Measurements from ENCODE around the gene STAG2.
A peak's percentile ranks its signal among the peaks of the same experiment; 100 is the strongest.

Gene STAG2

GRCh38 chrX:123962006-123962467 lies 531 bp downstream of the STAG2 start:
- FAIRE-seq, result no peak
- no peak for DNase-seq (ENCODE audit: insufficient read length, low spot score)
- no peak for TF ChIP-seq CTCF (IDR thresholded peaks at IDR 0.05; ENCODE audit: insufficient read depth, missing control alignments)

GRCh38 chrX:123962794-123963373 lies 1.4 kb downstream of the STAG2 start:
- no peak for TF ChIP-seq CTCF (IDR thresholded peaks at IDR 0.05; ENCODE audit: insufficient read depth, missing control alignments)
- DNase-seq (ENCODE audit: insufficient read length, low spot score) (no peak), FAIRE-seq (no peak)

GRCh38 chrX:123964156-123964834 lies 2.8 kb downstream of the STAG2 start:
- no peak for FAIRE-seq
- DNase-seq (ENCODE audit: insufficient read length, low spot score), result no peak
- TF ChIP-seq CTCF (IDR thresholded peaks at IDR 0.05; ENCODE audit: insufficient read depth, missing control alignments), result no peak

- FAIRE-seq (no peak), DNase-seq (ENCODE audit: insufficient read length, low spot score) (no peak)
- no peak for TF ChIP-seq CTCF (IDR thresholded peaks at IDR 0.05; ENCODE audit: insufficient read depth, missing control alignments)
These were observed 4.2 kb downstream of the STAG2 start for GRCh38 chrX:123965712-123966111.

GRCh38 chrX:123967497-123967896 lies 6.0 kb downstream of the STAG2 start:
- TF ChIP-seq CTCF (IDR thresholded peaks at IDR 0.05; ENCODE audit: insufficient read depth, missing control alignments), result no peak
- DNase-seq (ENCODE audit: insufficient read length, low spot score), result no peak
- no peak for FAIRE-seq

GRCh38 chrX:123968383-123969050 lies 7.0 kb downstream of the STAG2 start:
- TF ChIP-seq CTCF (IDR thresholded peaks at IDR 0.05; ENCODE audit: insufficient read depth, missing control alignments), result no peak
- FAIRE-seq, result peak; percentile 29
- no peak for DNase-seq (ENCODE audit: insufficient read length, low spot score)

- no peak for TF ChIP-seq CTCF (IDR thresholded peaks at IDR 0.05; ENCODE audit: insufficient read depth, missing control alignments)
- DNase-seq (ENCODE audit: insufficient read length, low spot score) (no peak), FAIRE-seq (no peak)
These were observed 10.5 kb downstream of the STAG2 start for GRCh38 chrX:123971982-123972381.
